Astrocyte of the cerebellum (primary cell): ENCODE data around the gene SIRT5.

Experiments used
- DNase-seq: peaks from one replicate; pipeline ENCODE4 v3.0.0-alpha.2; 2011; ENCODE audit warnings: low read depth
- H3K4me3 ChIP-seq: 2 replicates; pipeline ENCODE4 v1.5.1; 2011; ENCODE audit warnings: mild to moderate bottlenecking, low read depth, low read length, moderate library complexity
- in situ Hi-C: cut with HindIII; loops from 2 replicates; pipeline ENCODE4 v1.10.0; 2017; ENCODE audit warnings: low sequenced_read_pairs
- TF ChIP-seq, protein P1 (sequence below): IDR thresholded peaks from 2 replicates; pipeline ENCODE4 v1.5.1; 2012; ENCODE audit warnings: low read length, low read depth, moderate library complexity, mild to moderate bottlenecking; ENCODE audit errors: missing control alignments

Gene SIRT5

DNA sequence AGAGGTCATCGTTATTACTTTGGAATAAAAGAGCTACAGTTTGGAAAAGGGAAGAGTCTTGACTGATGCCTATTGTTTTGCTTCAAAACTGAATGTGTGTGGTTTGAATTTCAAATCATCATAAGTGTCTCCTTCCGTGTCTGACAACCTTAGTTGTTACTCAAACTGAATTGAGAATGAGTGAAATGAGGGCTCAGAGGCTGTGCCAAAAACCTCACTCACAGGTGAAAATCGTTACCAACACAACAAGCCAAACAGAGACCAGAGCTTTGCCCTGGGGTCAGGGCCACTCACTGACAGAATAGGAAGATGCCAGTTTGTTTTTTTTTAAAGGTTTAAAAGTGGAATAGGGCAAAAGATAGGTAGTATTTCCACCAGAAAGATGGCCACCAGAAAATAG, 15.2 kb upstream of the SIRT5 start:
- no peak for DNase-seq
- no peak overlapping the region for H3K4me3 ChIP-seq
- TF ChIP-seq, protein P1, sequence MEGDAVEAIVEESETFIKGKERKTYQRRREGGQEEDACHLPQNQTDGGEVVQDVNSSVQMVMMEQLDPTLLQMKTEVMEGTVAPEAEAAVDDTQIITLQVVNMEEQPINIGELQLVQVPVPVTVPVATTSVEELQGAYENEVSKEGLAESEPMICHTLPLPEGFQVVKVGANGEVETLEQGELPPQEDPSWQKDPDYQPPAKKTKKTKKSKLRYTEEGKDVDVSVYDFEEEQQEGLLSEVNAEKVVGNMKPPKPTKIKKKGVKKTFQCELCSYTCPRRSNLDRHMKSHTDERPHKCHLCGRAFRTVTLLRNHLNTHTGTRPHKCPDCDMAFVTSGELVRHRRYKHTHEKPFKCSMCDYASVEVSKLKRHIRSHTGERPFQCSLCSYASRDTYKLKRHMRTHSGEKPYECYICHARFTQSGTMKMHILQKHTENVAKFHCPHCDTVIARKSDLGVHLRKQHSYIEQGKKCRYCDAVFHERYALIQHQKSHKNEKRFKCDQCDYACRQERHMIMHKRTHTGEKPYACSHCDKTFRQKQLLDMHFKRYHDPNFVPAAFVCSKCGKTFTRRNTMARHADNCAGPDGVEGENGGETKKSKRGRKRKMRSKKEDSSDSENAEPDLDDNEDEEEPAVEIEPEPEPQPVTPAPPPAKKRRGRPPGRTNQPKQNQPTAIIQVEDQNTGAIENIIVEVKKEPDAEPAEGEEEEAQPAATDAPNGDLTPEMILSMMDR = no peak
- in situ Hi-C loops = no loop called here

DNA sequence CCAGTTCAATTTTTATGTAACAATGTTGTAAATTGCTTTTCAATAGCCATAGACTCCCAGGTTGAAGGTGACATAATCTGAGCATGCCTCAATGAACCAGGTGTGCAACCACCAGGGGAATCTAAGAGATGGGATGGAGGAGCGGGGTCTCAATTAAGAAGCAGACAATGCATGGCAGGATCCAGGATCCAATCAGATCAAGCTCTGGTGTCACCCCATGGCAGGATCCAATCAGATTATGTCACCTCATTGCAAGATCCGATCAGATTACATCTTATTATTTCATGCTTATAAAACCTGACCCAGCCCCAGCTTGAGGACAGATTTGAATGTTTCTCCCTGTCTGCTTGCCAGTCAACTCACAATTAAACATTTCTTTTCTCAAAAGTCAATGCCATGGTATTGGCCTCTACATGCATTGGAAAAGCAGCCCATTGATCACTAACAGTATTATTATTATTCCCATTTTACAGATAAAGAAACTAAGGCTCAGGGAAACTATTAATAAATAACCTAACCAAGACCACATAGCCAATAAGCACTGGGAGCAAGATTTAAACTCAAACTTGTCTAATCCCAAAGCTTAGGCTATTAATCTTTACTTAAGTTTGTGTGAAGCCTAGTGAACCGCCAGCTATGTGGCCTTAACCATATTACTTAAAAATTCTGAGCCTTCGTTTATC, 14.3 kb upstream of the SIRT5 start:
- no peak for DNase-seq
- in situ Hi-C loops = no loop called here
- TF ChIP-seq, protein P1 = no peak
- H3K4me3 ChIP-seq = no peak overlapping the region

DNA sequence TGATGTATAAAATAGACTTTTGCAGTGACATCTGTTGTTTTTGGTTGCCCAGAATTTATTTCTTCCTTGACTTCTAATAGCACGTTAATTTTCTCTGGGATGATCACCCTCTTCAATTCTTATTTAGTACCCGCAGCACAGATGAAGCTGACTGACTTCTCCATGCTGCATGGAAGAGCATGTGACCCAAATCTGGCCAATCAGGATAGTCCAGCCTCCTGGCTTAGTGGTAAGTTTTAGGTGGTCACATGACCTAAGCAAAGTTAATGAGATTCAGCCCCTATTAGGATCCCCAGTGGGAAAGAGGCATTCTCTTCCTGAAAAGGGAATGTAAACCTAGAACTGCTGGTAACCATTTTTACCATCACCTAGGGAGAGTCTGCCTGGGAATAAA, 13.8 kb upstream of the SIRT5 start:
- in situ Hi-C loops = no loop called here
- no peak for DNase-seq
- TF ChIP-seq, protein P1 = no peak
- no peak overlapping the region for H3K4me3 ChIP-seq

DNA sequence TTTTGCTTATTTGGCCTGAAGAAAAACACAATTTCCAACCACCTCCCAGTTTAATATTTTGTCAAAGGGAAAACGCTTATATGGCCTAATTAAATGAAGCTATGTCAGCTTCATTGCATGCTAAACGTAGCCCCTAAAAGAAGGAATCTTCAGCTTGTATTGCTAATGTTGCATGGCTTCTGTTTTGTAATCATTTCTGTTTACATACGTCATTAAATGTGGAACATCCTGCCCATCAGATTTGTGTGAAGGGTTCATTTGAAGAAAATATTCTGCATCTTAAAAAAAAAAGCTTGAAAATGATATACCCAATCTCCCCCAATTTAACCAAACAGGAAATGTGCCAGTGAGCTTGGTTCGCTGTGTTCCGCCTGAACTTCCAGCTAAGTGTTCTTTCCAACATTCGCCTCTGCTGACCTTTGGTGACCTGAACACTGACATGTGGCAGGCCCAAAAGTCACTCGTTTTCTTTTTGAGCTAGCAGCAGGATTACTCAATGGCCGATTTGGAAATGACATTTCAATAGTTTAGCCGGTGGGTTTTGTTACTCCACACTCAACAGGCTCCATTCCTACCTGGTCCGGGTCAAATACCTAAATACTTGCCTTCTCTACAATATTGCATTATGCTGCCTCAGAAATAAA, 12.7 kb upstream of the SIRT5 start:
- H3K4me3 ChIP-seq = no peak overlapping the region
- in situ Hi-C loops = no loop called here
- no peak for DNase-seq
- TF ChIP-seq, protein P1 = no peak

DNA sequence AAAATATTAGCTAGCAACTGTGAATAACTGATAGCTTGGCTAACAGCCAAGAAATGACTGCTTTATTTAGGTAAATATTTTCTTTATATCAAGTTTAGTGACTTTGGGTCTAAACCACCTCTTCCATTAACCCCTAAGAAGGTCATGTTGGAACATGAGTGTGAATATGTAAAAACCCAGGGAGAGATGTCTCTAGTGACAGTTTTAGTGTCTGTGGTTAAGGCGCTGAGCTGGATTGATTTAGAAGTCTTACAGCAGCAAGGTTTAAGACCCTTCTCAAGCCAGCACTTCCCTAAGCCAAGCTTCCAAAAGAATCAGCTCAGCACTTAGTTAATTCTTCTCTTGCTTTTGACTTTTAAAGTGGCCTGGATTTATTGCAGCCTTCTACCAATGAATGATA, 11.4 kb upstream of the SIRT5 start:
- in situ Hi-C loops = no loop called here
- DNase-seq = no peak
- no peak overlapping the region for H3K4me3 ChIP-seq
- TF ChIP-seq, protein P1 = no peak

DNA sequence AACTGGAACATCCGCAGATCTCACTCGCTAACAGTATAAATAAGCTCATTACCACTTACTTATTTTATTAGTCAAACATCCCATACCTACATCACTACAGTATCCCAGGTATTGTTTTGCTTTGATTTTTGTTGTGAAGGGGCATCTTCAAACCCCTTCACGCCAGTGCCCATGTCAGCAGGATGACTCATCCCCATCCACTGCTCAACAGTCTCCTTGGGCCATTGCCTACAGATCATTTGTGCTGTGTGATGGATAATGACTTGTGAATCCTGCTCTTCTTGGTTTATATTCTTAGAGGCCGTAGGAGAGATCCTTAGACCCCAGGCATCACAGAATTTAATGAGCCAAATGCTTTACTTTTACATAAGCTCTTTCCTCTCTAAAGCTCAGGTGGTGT, 8.5 kb upstream of the SIRT5 start:
- TF ChIP-seq, protein P1 = no peak
- in situ Hi-C loops = no loop called here
- DNase-seq = no peak

More for the DNA sequence above, 8.5 kb upstream of the SIRT5 start:
- no peak overlapping the region for H3K4me3 ChIP-seq
